Measurements from ENCODE around the gene ENKD1.
A peak's percentile ranks its signal among the peaks of the same experiment; 100 is the strongest.

The ENKD1 gene

GRCh38 chr16:67658849-67659674 lies 7.5 kb downstream of the ENKD1 start:
- Histone ChIP-seq H3K9me3 (ENCODE audit: low read length) (no peaks in the 10 kb centered on the region), H3F3A (ENCODE audit: insufficient read depth, low read length) (no peaks in the 10 kb centered on the region), H3K4me1 (ENCODE audit: insufficient read depth, low read length, severe bottlenecking) (peaks cover 24% of the 10 kb centered on the region), H3K4me3 (ENCODE audit: low read depth, low read length, poor library complexity, severe bottlenecking) (peak overlapping the region; percentile 81), H2AFZ (ENCODE audit: low read length) (no peak overlapping the region), H3K36me3 (ENCODE audit: insufficient read depth, low read length) (peaks cover 56% of the 10 kb centered on the region; the same call in 1 of the 2 replicates), H3K79me2 (ENCODE audit: insufficient read depth, low read length) (no peaks in the 10 kb centered on the region), H3K4me2 (ENCODE audit: low read length) (peak overlapping the region; percentile 82), H4K20me1 (ENCODE audit: insufficient read depth, low read length) (no peaks in the 10 kb centered on the region), H3K9ac (ENCODE audit: low read length) (peak overlapping the region; percentile 80), H3K9me2 (ENCODE audit: low read depth, low read length) (no peaks in the 10 kb centered on the region), H3K27me3 (ENCODE audit: insufficient read depth, low read length) (no peaks in the 10 kb centered on the region), H3K27ac (ENCODE audit: low read depth, low read length, poor library complexity, severe bottlenecking) (no peak overlapping the region)
- TF ChIP-seq CTCF (IDR thresholded peaks at IDR 0.05; ENCODE audit: low read length) (no peak), EZH2 (IDR thresholded peaks at IDR 0.05; ENCODE audit: borderline replicate concordance, low read length) (no peak)

- Histone ChIP-seq H3K27ac (ENCODE audit: low read depth, low read length, poor library complexity, severe bottlenecking) (no peak overlapping the region), H3K4me3 (ENCODE audit: low read depth, low read length, poor library complexity, severe bottlenecking) (no peak overlapping the region), H3K4me1 (ENCODE audit: insufficient read depth, low read length, severe bottlenecking) (peaks cover 21% of the 10 kb centered on the region), H2AFZ (ENCODE audit: low read length) (no peak overlapping the region), H3K9me3 (ENCODE audit: low read length) (no peaks in the 10 kb centered on the region), H3F3A (ENCODE audit: insufficient read depth, low read length) (no peaks in the 10 kb centered on the region), H3K36me3 (ENCODE audit: insufficient read depth, low read length) (peaks cover 55% of the 10 kb centered on the region; the same call in 1 of the 2 replicates), H3K9ac (ENCODE audit: low read length) (no peak overlapping the region; the same call in 1 of the 2 replicates), H4K20me1 (ENCODE audit: insufficient read depth, low read length) (no peaks in the 10 kb centered on the region), H3K4me2 (ENCODE audit: low read length) (no peak overlapping the region), H3K79me2 (ENCODE audit: insufficient read depth, low read length) (no peaks in the 10 kb centered on the region), H3K9me2 (ENCODE audit: low read depth, low read length) (no peaks in the 10 kb centered on the region), H3K27me3 (ENCODE audit: insufficient read depth, low read length) (no peaks in the 10 kb centered on the region)
- TF ChIP-seq EZH2 (IDR thresholded peaks at IDR 0.05; ENCODE audit: borderline replicate concordance, low read length) (no peak), CTCF (IDR thresholded peaks at IDR 0.05; ENCODE audit: low read length) (no peak)
Measured at GRCh38 chr16:67657751-67658518, 8.6 kb downstream of the ENKD1 start.

- TF ChIP-seq EZH2 (IDR thresholded peaks at IDR 0.05; ENCODE audit: borderline replicate concordance, low read length) (no peak), CTCF (IDR thresholded peaks at IDR 0.05; ENCODE audit: low read length) (no peak)
- H3K9me3 ChIP-seq (ENCODE audit: low read length) = no peaks in the 10 kb centered on the region
- no peak overlapping the region for H3K4me3 ChIP-seq (ENCODE audit: low read depth, low read length, poor library complexity, severe bottlenecking)
- no peak overlapping the region for H3K9ac ChIP-seq (ENCODE audit: low read length)
- no peak overlapping the region for H3K4me2 ChIP-seq (ENCODE audit: low read length)
- H3F3A ChIP-seq (ENCODE audit: insufficient read depth, low read length) = no peaks in the 10 kb centered on the region
- H4K20me1 ChIP-seq (ENCODE audit: insufficient read depth, low read length) = no peaks in the 10 kb centered on the region
- H2AFZ ChIP-seq (ENCODE audit: low read length) = no peak overlapping the region
- H3K27me3 ChIP-seq (ENCODE audit: insufficient read depth, low read length) = no peaks in the 10 kb centered on the region
- H3K9me2 ChIP-seq (ENCODE audit: low read depth, low read length) = no peaks in the 10 kb centered on the region
- peaks cover 53% of the 10 kb centered on the region; the same call in 1 of the 2 replicates for H3K36me3 ChIP-seq (ENCODE audit: insufficient read depth, low read length)
- H3K27ac ChIP-seq (ENCODE audit: low read depth, low read length, poor library complexity, severe bottlenecking) = no peak overlapping the region
- no peaks in the 10 kb centered on the region for H3K79me2 ChIP-seq (ENCODE audit: insufficient read depth, low read length)
- peaks cover 21% of the 10 kb centered on the region for H3K4me1 ChIP-seq (ENCODE audit: insufficient read depth, low read length, severe bottlenecking)
Measured at GRCh38 chr16:67657017-67657608, 9.4 kb downstream of the ENKD1 start.
